ENCODE results near the gene EOGT.

The EOGT gene

DNA sequence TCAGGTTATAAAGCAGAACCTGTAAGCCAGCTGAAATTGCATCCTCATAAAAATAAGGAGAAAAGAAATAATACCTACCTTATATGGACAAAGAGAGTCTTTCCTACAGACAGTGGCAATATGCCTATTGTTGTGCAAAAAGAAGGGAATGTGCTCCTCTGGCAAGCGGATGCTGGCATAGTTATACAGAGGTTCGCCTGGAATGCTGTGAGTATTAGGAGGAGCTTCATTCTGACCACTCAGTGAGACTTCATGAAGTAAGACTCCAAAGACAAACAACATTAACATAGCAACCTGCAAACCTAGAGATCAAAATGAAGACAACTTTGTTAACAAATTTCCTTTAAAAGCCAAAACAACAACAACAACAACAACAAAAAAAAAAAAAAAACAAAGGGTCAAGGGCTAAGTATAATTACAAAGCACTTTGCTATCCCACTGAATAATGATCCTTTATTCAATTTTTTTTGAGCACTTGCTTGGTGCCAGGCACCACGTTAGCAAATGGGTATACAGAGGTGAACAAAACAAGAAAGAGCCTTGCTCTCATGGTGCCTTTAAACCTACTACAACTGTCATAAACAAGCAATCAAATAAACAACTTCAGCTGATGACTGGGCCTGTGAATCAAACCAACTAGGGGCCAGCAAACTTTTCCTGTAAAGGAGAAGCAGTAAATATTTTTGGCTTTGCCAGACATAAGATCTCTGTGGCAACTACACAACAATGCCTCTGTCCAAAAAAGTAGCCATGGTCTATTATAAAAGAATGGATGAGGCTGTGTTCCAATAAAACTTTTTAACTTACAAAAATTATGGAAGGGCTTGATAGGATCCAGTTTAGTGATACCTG, 3.7 kb downstream of the EOGT start:
- no peak for DNase-seq (ENCODE audit: low read depth)

DNA sequence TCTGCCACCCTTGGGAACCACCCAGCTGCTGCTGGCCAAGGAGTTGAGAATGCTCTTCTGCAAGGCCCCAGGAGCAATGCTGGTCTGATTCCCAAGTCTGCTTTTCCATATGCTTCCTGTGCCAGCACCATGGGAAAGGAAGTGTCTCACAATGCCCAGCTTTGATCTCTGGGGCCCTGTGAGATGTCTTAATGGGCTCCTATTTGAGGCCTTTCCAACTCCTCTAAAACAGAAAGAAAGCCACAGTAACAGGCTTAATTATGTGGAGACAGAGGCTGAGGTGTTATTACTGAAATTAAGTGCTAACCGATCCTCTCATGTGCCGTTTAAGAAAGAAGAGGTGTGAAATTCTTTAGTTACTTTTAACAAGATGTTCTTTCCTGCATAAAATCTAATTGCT, 4.5 kb downstream of the EOGT start:
- DNase-seq (ENCODE audit: low read depth): no peak

DNA sequence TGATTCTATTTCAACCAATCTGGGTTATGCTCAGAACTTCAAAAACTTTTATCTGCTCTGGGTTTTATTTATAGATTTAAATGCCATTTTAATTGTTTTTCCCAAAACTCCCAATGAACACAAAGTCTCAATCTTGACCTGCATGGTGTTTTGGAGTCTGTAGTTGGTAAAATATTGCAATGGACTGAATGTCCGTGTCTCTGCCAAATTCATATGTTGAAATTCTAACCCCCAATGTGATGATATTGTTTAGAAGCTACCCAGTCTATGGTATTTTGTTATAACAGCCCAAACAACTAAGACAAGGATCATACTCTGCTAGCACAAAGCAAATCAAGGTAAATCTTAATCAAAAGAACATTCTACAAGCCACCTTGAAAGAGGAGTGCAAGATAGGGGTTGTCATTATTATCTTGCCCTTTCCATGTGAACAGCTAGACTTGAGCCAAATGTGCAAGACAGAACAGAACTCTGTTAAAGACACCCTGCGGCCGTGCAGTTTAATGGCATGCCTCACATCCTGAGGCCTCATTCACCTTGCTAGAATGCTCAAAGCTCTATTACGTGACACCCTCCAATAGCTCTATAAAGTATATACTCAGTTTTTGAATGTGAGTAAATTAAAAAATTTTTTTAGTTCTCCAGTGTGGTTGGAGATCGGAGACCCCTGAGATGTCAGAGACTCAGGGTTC, 7.5 kb downstream of the EOGT start:
- no peak for DNase-seq (ENCODE audit: low read depth)

DNA sequence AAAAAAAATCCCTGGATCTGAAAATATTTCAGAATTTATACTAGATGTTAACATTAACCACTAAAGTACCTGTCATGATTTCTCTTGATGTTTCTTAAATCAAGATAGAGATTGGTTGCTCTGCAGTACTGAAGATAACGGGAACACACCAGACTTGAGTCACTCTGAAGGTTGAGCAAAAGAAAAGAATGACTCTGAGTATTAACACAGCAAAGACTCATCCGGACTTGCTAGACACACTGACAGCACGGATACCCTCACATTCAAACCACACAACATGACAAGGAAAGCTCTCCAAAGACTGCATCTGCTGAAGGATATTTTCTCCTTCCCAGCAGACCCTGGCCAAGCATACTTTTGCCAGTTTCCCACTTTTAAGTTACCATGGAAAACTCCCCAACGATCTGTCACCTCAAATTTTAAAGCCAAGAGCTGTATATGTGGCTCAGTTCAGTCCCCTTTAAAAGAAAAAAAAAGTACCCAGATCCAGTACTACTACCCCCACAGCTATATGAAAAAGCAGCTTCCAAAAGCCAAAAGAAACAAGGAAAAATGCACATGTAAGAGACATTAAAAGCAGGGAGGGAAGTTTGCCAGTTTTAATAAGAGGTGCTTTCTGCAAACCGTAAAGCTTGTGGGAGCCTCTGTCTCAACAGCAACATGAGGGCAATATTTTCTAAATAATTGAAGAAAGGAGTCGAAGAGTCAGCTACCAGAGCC, 8.3 kb downstream of the EOGT start:
- DNase-seq (ENCODE audit: low read depth): no peak

DNA sequence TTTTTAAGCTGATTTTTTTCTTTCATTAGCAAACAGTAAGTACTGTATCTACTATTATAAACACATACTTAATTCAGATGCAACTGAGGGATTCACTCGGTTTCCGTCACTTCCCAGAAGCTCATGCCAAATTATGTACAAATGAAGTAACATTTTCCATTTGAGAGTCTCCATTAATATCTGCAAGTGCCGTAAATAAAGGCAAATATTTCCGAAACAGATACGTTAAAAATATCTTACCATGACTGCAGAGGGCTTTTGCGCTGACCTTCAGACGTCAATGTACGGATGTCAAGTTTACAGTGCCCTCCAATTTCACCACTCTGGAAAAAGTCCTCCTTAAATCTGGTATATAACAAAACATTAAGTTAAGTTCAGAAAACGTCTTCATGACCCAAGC, 9.3 kb downstream of the EOGT start:
- no peak for DNase-seq (ENCODE audit: low read depth)

DNA sequence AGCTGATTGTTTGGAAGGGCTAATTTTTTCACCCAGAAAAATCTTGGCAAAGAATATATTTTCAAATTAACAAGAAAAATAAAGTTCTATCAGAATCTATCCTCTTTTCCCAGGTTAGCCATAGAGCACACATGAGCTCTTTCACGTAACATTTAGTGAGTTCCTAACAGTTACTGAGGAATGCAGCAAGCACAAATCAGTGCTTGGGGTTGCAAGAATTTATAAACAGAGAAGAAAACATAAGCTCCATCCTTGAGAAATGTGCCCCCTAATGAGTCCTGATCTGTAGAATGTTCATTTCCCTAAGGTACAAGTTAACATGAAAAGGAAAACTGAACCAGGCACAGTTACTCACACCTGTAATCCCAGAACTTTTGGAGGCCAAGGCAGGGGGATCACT, 13.9 kb downstream of the EOGT start:
- DNase-seq (ENCODE audit: low read depth): no peak

DNA sequence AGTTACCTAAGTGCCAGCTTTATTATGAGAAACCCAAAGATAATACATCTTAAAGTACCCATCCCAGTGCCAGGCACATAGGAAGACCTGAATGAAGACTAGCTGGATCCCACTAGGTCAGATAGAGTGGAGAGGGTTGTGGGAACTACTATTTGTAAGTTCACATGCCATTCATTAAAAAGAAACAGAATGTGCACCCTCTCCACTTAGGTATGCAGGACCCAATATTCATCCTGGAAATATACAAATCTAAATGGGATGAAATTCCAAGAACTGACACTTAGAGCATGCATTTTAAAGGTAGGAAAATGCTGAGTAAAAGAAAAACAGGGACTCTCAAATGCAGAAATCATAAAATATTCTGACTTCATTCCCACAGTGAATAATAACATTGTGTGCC, 14.3 kb downstream of the EOGT start:
- DNase-seq (ENCODE audit: low read depth): no peak

DNA sequence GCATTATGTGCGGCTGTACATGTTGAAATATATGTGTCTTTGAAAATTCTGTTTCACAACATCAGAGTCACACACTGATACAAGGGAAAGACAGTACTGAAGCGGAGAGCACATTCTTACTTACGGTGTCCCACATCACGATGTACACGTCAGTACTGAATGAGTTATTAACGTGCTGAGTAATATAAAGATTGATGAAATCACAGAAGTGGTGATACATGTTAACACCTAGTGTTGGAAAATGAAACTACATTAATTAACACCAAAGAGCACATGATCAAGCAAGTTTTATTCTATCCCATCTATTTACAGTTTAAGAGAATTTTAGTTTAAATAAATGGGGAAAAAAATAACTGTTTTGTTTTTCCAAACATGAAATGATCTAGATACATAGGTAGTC, 15.6 kb downstream of the EOGT start:
- DNase-seq (ENCODE audit: low read depth): no peak

DNA sequence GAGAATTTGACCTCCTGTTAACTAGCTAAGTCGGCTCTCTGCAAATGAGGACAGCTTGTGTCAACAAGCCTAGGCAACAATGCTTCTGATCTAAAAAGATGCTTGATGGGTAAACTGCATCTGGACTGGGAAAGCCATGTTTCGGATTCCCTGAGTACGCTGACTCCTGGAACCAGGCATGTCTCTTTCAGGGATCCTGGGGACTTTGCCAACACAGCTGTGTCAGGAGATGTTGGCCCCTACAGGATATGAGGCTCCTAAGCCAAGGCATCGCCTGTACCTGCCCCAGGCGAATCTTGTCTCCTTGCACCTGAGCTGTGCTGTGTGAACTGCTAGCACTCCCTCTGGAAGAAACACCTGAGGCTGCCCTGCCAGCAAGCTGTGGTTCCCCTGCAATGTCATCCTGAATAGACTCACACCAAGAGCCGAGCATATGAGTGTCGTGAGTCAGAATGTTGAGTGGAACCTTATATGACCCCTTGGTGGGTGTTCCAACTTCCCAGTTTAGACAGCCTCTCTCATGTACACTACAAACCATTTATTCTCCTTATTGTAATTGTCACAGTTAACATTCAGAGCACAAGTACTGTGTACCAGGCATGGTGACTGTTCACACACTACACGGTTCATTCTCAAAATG, 17.0 kb downstream of the EOGT start:
- DNase-seq (ENCODE audit: low read depth): no peak

DNA sequence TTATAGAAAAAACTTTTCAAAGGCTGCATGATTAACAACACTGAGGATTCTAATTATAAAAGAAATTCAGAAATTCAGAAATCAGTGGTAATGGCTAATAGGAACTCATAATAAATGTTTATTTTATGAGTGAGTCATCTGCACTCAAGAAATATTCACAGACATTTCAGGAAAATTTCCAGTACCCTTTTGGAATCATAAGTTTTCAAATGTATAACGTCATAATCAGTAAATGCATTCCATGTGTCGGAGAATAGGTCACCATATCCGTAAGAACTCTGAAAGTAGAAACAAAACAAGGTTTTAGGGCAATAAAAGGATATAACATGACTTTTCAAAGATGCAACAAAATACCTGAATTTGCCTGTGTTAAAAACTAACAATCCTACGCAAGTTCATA, 24.7 kb downstream of the EOGT start:
- no peak for DNase-seq (ENCODE audit: low read depth)

DNA sequence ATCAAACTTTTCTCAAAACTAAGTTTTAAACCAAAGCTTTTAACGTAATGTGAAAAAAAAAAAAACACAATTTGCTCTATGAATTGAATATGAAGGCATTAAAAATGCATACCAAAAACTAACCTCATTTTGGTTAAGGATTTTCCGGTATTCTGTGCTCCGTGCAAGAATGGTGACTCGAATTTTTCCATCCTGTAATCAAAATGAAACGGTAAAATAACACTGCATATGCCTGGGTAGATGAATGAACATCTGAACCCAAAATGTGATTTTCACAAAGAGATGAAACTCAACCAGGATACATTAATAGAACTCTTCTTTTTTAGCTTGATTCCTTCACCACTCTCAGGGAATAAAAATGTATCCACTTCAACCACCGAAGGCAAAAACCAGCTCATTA, 26.2 kb downstream of the EOGT start:
- no peak for DNase-seq (ENCODE audit: low read depth)

DNA sequence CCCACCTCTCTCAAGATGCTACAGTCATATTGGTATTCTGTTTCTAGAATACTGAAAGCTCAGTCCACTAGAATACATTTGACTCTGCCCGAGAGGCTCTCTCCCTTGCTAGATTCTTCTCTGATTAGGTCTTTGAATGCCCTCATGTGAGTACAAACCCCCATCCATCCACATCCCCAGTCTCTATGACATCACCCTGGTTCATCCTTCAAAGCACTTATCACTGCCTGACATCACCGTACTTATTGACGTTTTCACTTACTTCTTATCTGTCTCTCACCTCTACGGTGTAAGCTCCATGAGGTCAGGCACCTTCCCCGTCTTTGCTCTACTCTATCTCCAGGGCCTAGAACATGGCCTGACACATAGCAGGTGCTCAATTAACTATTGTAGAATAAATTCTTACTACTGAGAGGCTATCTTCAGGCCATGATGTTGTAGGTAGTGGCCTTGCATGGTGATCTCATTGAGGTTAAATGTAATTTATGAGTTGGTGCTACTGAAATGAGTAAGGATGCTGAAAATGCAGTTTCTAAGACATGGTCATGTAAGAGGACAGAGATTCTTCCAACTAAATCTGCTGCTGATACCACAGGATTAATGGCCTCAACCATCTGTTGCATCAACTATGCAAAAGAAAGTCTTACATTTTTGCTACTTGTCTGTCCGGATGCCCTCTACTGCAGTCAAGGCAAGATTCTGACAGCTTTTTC, 26.8 kb downstream of the EOGT start:
- no peak for DNase-seq (ENCODE audit: low read depth)

DNA sequence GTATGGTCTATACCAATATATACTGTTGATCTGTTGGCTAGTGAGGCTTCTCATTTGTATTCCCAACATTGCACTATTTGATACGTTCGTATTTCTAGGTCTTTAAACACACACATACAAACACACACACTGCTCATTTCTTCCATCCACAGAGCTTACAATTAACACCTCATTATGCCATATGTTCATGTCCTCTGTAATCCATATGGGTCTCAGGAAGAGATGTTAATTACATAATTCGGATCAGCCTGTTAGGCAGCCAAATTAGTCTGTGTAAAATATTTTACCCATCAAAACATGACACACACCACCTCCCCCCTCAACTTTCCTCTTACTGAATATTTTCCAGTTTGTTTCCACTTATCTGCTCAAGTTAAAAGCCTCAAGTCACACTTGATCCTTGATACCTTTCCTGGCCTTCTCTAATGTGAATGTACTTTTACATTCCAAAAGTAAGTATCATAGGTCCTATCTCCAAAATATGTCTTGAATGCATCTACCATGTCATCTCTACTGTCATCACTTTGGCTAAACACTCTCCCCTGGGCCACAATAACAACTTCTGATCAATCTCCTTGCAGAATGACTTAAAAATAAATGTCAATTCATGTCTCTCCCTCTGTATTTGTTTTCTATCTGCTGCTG, 28.2 kb downstream of the EOGT start:
- no peak for DNase-seq (ENCODE audit: low read depth)

DNA sequence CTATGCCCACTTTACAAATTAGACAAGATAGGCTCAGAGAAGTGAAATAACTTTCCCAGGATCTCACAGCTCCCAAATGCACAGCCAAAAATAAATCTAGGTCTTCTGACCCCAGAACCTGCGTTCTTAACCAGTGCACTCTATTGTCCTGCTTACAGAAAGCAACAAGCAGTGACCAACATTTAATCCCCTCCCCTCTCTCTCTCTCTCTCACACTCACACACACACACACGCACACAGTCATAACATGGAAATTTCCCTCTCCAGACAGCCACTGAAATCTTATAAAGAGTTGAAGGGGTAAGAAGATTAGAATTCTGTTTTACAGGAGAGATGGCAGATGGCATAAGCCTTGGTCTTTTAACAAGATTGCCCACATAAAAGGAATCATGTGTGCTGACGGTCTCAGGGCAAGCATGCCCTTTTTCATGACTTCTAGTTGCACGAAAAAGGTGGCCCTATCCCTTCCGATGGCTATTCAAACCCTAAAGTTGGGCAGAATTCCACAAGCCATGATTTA, 29.4 kb downstream of the EOGT start:
- DNase-seq (ENCODE audit: low read depth): no peak

DNA sequence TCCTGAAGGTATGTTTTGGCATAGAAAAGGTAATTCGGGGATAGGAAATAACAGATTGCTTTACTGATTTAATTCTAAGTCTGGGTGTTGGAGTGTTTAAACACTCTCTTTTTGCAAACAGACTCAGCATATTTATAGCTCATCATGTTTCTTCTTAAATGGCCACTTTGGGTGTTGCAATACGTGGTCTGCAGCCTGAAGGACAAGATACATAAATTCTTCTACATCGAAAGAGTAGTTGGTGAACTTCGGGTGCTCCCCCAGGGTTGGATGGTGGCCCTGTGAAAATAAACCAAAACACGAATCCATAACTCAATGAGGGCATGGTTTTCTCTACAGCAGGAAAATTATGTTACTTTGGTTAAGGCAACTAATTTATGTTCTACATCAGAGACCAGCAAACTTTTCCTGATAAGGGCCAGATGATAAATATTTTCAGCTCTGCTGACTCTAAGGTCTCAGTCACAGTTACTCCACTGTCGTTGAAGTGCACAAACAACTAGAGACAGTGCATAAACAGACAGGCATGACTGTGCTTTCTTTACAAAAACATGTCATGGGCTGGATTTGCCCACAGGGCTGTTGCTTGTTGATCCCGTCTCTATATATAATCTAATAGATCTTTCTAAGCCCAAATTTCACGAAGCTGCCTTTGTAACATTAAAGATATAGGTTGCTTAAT, 35.9 kb downstream of the EOGT start:
- DNase-seq (ENCODE audit: low read depth): no peak

DNA sequence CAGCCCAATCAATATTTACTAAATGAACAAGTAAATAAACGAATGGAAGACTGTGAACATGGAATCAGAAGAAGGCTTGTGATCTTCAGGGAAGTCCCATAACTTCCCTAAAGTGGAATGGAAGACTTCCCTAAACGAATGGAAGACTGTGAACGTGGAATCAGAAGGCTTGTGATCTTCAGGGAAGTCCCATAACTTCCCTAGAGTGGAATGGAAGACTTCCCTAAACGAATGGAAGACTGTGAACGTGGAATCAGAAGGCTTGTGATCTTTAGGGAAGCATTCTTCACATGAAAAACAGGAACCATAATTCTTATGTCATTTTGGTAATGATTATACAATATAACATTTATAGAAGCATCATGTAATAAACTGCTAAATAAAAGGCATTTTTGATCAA, 38.8 kb downstream of the EOGT start:
- no peak for DNase-seq (ENCODE audit: low read depth)

DNA sequence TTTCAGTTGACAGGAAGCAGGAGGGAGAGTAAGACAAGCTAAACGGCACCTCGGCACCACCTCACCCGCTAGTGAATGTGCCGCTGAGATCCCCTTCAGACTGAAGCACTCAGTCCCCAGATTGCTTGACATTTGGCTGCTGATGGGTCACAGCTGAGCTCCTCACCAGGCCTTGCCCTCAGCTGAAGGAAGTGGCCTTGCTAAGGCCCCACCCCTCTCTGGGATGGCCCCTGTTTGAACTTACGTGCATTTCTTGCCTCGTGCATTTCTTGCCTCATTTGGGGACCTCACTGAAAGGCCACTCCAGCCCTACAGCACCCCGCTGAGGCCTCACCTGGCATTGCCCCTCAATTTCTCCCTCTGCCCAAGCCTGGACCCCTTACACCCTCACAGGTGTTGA, 39.8 kb downstream of the EOGT start:
- DNase-seq (ENCODE audit: low read depth): no peak

DNA sequence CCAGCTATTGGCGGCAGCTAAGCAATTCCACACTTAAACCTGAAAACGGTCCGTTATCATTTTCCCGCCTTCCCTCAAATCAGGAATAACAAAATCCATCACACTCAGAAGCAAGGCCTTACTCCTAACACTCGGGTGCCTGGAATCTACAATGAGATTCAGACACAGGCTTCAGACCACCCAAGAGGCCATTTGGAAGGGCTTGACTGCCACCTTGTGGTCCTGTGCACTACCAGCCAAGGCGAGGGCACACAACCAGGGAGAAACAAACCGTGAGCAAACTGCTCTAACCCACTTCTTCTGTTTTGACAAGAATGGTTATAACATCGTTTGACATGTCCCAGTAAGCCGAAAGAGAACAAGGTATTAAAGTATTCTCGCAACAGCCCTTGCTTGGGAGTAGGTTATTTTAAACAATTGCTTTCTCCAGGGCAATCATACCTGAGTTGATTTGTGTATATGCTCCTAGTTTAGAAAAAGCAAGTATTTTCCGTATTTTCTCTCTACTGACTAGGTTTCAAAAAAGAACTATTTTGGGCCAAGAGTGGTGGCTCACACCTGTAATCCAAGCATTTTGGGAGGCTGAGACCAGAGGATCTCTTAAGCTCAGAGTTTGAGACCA, 41.0 kb downstream of the EOGT start:
- no peak for DNase-seq (ENCODE audit: low read depth)

DNA sequence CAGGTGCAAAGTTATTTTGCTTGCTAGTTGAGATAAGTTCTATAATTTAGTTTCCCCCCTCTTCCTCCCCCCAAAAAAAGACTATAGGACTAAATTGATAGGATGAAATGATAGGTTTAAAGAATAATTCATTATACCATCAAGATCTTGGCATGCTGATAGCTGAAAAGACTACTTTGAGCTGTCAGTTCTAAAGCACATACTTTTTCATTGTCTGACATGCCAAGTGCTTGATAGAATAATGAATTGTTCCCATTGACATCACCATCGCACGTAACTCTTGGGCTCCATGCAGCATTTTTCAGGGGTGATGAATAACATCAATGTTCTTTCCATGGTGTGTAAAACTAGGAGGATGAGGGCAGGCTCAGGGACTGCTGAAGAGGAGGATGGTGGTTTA, 48.8 kb downstream of the EOGT start:
- no peak for DNase-seq (ENCODE audit: low read depth)

DNA sequence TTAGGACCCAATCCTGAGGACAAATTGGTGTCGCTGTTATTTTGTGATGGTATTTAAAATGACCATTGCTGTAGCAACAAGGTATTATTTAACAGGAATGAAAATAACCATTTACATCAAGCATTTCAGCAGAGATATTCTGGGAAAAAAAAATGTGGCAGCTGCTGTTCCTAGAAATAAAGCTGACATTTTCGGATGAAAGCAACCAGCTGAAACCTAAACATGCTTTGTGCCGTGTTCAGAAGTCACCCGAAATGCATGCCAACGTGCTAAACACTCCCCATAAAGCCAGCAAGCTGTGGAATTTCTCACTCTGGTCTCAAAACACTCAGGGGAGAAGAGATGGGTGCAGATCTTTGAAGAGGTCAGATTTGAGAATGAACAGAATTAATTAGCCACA, 49.6 kb downstream of the EOGT start:
- DNase-seq (ENCODE audit: low read depth): no peak
